Tibial nerve (tissue), 4 donors: ENCODE data around the gene STIL. TPM values are rescaled to one million over a fixed set of nuclear protein-coding genes. Genes with fewer than 3 reads are reported as not detected.
"Not testable (repeated sequence)": the region's sequence is repeated elsewhere in the genome, so short reads cannot be mapped to it uniquely, and the experiment has no call there.

ENCODE experiments used
- DNase-seq, 2 donors: peaks; one replicate each; pipeline ENCODE4 v3.0.0-alpha.2; 2019; ENCODE audit warnings: low spot score in 2 of 2
- H3K27ac ChIP-seq, 4 donors: fragments of 200-600 bp; sonication (generic) in 3 of 4; one replicate each; pipeline ENCODE4 v1.5.1; 2017 to 2019; ENCODE audit warnings: mild to moderate bottlenecking in 1 of 4
- H3K27me3 ChIP-seq, 2 donors: fragments of 200-600 bp; sonication (generic) in 1 of 2; one replicate each; pipeline versions ENCODE4 v1.5.1 to v1.6.0; 2017 to 2019
- H3K36me3 ChIP-seq, 3 donors: fragments of 200-600 bp; sonication (generic); one replicate each; pipeline ENCODE4 v1.5.1; 2018 to 2019
- H3K4me1 ChIP-seq, 4 donors: fragments of 200-600 bp; sonication (generic) in 3 of 4; one replicate each; pipeline ENCODE4 v1.5.1; 2017 to 2019
- H3K4me3 ChIP-seq, 4 donors: fragments of 200-600 bp; sonication (generic) in 3 of 4; one replicate each; pipeline ENCODE4 v1.5.1; 2017 to 2019; ENCODE audit warnings: mild to moderate bottlenecking in 1 of 4, moderate library complexity in 1 of 4
- H3K9me3 ChIP-seq, 4 donors: fragments of 200-600 bp; sonication (generic) in 3 of 4; one replicate each; pipeline ENCODE4 v1.5.1; 2017 to 2019
- EP300 ChIP-seq, 2 donors: sonication (generic); formaldehyde crosslinking; IDR thresholded peaks; one replicate each; pipeline ENCODE4 v1.6.1; 2017; ENCODE audit warnings: antibody characterized with exemption in 2 of 2, mild to moderate bottlenecking in 1 of 2
- POLR2A ChIP-seq, 2 donors: fragments of 450-650 bp; IDR thresholded peaks; one replicate each; pipeline ENCODE4 v1.6.1; 2017; ENCODE audit warnings: antibody characterized with exemption in 2 of 2, mild to moderate bottlenecking in 2 of 2, moderate library complexity in 2 of 2
- WGBS, 2 donors: methylation state at CpG; one replicate each; pipeline ENCODE4 v1.1.5; 2018; 5-methylcytosine and 5-hydroxymethylcytosine counted together
- total RNA-seq, 4 donors: library from RNA; depleted of rRNA; stranded (reverse); fragments of >200 nt; gene quantifications; one replicate each; pipeline ENCODE4 v1.1.0, GENCODE V29; 2016
- TF ChIP-seq, protein P1 (sequence below), 5 experiments: fragments of 200-600 bp in 3 of 5; fragments of 450-650 bp in 2 of 5; sonication (generic) in 3 of 5; IDR thresholded peaks; one replicate each; pipeline ENCODE4 v1.5.1; 2016 to 2019; ENCODE audit warnings: antibody characterized with exemption in 5 of 5, mild to moderate bottlenecking in 3 of 5, moderate library complexity in 2 of 5

STIL gene
- total RNA-seq, 4 donors from 2014 or later, result 0.44 to 2.7 (median 1.2) TPM

DNA sequence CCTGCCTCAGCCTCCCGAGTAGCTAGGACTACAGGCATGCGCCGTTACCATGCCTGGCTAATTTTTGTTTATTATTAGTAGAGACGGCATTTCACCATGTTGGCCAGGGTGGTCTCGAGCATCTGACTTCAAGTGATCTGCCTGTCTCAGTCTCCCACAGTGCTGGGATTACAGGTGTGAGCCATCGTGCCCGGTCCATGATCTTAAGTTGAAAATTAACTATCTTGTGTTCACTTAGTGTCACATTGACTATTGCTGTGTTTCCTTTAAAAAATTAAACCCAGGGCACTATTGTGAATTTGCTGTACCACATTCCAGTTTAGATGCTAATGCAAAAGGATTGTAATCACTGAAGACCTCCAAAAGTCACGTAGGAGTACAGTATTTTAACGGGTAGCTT is 33.8 kb upstream of the STIL start:
- TF ChIP-seq POLR2A (IDR thresholded peaks at IDR 0.05) (no peak), EP300 (IDR thresholded peaks at IDR 0.05) (no peak)
- TF ChIP-seq, protein P1, sequence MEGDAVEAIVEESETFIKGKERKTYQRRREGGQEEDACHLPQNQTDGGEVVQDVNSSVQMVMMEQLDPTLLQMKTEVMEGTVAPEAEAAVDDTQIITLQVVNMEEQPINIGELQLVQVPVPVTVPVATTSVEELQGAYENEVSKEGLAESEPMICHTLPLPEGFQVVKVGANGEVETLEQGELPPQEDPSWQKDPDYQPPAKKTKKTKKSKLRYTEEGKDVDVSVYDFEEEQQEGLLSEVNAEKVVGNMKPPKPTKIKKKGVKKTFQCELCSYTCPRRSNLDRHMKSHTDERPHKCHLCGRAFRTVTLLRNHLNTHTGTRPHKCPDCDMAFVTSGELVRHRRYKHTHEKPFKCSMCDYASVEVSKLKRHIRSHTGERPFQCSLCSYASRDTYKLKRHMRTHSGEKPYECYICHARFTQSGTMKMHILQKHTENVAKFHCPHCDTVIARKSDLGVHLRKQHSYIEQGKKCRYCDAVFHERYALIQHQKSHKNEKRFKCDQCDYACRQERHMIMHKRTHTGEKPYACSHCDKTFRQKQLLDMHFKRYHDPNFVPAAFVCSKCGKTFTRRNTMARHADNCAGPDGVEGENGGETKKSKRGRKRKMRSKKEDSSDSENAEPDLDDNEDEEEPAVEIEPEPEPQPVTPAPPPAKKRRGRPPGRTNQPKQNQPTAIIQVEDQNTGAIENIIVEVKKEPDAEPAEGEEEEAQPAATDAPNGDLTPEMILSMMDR (IDR thresholded peaks at IDR 0.05), result no peak
- Histone ChIP-seq H3K9me3 (no peaks in the 10 kb centered on the region), H3K4me1 (peaks cover 0 to 4% (median 0%) of the 10 kb centered on the region in 4 donors), H3K36me3 (peaks cover 0 to 12% (median 0%) of the 10 kb centered on the region in 3 donors), H3K27me3 (no peaks in the 10 kb centered on the region), H3K4me3 (no peak overlapping the region), H3K27ac (no peak overlapping the region)
- 91 to 95% methylated on average over 9 of the region's 9 CpGs for WGBS, 2 donors
- no peak for DNase-seq

DNA sequence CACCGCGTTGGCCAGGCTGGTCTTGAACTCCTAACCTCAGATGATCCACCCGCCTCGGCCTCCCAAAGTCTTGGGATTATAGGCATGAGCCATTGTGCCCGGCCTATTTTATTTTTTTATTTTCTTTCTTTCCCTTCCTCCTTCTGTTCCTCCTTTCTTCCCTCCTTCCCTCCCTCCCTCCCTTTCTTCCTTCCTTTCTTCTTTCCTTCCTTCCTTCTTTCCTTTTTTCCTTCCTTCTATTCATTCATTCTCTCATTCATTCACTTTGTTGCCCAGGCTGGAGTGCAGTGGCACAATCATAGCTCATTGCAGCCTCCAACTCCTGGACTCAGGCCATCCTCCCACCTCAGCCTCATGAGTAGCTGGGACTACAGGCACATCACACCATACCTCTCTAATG is 33.0 kb upstream of the STIL start:
- H3K9me3 ChIP-seq, H3K27ac ChIP-seq, H3K4me1 ChIP-seq, DNase-seq, H3K27me3 ChIP-seq, H3K4me3 ChIP-seq: not testable (repeated sequence)
- H3K36me3 ChIP-seq, result peaks cover 0 to 12% (median 0%) of the 10 kb centered on the region in 3 donors
- 97 to 99% methylated on average over 5 of the region's 5 CpGs for WGBS, 2 donors

DNA sequence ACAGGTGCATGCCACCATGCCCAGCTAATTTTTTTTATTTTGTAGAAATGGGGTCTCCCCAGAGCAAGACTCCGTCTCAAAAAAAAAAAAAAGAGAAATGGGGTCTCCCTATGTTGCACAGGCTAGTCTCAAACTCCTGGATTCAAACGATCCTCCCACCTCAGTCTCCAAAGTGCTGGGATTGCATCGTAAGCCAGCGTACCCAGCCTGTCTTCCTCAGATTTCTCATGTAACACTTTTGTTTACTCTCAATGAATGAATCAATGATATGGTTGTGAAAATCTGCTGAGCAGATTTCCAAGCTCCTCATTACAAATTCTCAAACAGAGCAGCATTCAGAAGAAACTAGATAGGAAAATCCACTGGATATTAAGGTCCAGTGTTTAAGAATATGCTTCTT is 26.3 kb upstream of the STIL start:
- Histone ChIP-seq H3K27ac (no peak overlapping the region), H3K9me3 (no peaks in the 10 kb centered on the region), H3K27me3 (no peaks in the 10 kb centered on the region), H3K4me3 (no peak overlapping the region), H3K4me1 (peaks cover 0 to 57% (median 9%) of the 10 kb centered on the region in 4 donors), H3K36me3 (no peaks in the 10 kb centered on the region)
- TF ChIP-seq EP300 (IDR thresholded peaks at IDR 0.05) (no peak), POLR2A (IDR thresholded peaks at IDR 0.05) (no peak)
- TF ChIP-seq, protein P1 (IDR thresholded peaks at IDR 0.05), result no peak
- 64 to 70% methylated on average over 4 of the region's 4 CpGs for WGBS, 2 donors
- DNase-seq, result no peak

DNA sequence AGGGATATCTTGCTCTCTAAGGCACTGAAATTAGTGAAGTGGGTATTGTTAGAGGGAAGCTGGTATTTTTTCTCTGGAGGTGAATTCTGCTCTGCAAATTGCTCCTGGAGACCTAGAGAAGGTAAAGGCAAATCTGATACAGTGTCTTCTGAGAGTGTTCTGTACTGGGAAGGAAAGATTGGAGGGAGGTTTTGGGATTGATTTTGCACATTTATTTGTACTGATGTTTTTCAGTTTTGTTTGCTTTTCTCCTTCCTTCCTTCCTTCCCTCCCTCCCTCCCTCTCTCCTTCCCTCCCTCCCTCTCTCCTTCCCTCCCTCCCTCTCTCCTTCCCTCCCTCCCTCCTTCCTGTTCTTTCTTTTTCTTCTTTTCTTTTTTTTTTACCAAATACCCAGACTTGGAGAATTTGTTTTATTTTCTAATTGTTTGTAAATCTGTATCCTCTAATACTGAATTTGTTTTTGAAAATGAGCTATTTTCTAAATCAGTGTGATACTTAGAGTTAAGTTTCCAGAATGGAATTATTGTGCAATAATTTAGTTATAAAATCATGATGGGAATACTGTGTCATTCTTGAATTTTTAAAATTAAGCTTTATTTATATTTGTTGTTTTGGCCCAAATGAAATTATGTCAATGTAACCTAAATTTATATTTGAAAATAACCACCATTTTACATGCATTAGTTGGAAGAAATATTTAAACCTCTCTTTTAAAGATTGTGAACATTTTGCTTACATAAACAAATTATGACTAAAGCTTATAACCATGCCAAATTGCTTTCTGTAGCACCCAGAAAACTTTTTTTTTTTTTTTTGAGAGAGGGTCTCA is 24.5 kb upstream of the STIL start:
- DNase-seq, result no peak
- peaks cover 0 to 63% (median 14%) of the 10 kb centered on the region in 4 donors for H3K4me1 ChIP-seq
- TF ChIP-seq POLR2A (IDR thresholded peaks at IDR 0.05) (no peak), EP300 (IDR thresholded peaks at IDR 0.05) (no peak)
- TF ChIP-seq, protein P1 (IDR thresholded peaks at IDR 0.05), result no peak
- peak overlapping the region in 2 of 4 donors; percentile 57 to 66 for H3K27ac ChIP-seq
- H3K9me3 ChIP-seq, result no peaks in the 10 kb centered on the region
- no peaks in the 10 kb centered on the region for H3K27me3 ChIP-seq
- H3K36me3 ChIP-seq, result no peaks in the 10 kb centered on the region
- no peak overlapping the region for H3K4me3 ChIP-seq

DNA sequence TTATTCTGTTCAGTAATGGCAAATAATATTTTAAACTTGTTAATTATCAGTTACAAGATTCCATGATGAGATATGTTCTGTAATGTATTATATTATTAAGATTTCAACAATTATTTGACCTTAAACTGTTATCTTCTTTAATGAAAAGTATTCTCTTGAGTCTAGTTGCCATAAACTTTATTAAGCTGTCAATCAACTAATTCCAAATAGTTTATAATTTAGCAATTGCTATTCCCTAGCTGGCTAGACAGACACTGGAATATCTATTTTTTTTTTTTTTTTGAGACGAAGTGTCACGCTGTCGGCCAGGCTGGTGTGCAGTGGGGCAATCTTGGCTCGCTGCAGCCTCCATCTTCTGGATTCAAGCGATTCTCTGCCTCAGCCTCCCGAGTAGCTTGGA is 23.4 kb upstream of the STIL start:
- TF ChIP-seq POLR2A (IDR thresholded peaks at IDR 0.05) (no peak), EP300 (IDR thresholded peaks at IDR 0.05) (no peak)
- TF ChIP-seq, protein P1 (IDR thresholded peaks at IDR 0.05), result no peak
- no peaks in the 10 kb centered on the region for H3K27me3 ChIP-seq
- no peak overlapping the region for H3K4me3 ChIP-seq
- 80 to 96% methylated on average over 6 of the region's 6 CpGs for WGBS, 2 donors
- DNase-seq, result no peak
- H3K4me1 ChIP-seq, result peaks cover 0 to 73% (median 21%) of the 10 kb centered on the region in 4 donors
- no peaks in the 10 kb centered on the region for H3K36me3 ChIP-seq
- H3K9me3 ChIP-seq, result no peaks in the 10 kb centered on the region
- H3K27ac ChIP-seq, result peak overlapping the region in 1 of 4 donors; percentile 66
